Lower leg skin (tissue), 4 donors: ENCODE results near the gene ANO6. TPM values are rescaled to one million over a fixed set of nuclear protein-coding genes. Genes with fewer than 3 reads are reported as not detected.

Source experiments
- DNase-seq, 2 donors: peaks; one replicate each; pipeline ENCODE4 v3.0.0-alpha.2; 2019; ENCODE audit warnings: low spot score in 2 of 2
- H3K4me3 ChIP-seq: fragments of 200-600 bp; sonication (generic); 2 replicates; pipeline ENCODE4 v1.5.1; 2017; ENCODE audit warnings: mild to moderate bottlenecking, low read depth; ENCODE audit not compliant: poor library complexity, severe bottlenecking
- POLR2A ChIP-seq, 2 donors: fragments of 450-650 bp; IDR thresholded peaks; one replicate each; pipeline ENCODE4 v1.6.1; 2016 to 2017; ENCODE audit warnings: antibody characterized with exemption in 2 of 2, mild to moderate bottlenecking in 1 of 2, moderate library complexity in 1 of 2
- WGBS, 2 donors: methylation state at CpG; one replicate each; pipeline ENCODE4 v1.1.5; 2018; 5-methylcytosine and 5-hydroxymethylcytosine counted together
- intact Hi-C: fragments of 100-400 bp; cut with DNase I; formaldehyde crosslinking; loops from one replicate; pipeline ENCODE4 v1.15.0; 2023; ENCODE audit warnings: low total_unique reads
- total RNA-seq, 4 donors: library from RNA; depleted of rRNA; stranded (reverse); fragments of >200 nt; gene quantifications; one replicate each; pipeline ENCODE4 v1.1.0, GENCODE V29; 2016
- TF ChIP-seq, protein P1 (sequence below), 3 donors: fragments of 450-650 bp; IDR thresholded peaks; one replicate each; pipeline ENCODE4 v1.5.1; 2016; ENCODE audit warnings: antibody characterized with exemption in 3 of 3, mild to moderate bottlenecking in 3 of 3, moderate library complexity in 2 of 3

Gene ANO6
- total RNA-seq, 4 donors from 2014 or later, result 36.3 to 41.1 (median 38.9) TPM

DNA sequence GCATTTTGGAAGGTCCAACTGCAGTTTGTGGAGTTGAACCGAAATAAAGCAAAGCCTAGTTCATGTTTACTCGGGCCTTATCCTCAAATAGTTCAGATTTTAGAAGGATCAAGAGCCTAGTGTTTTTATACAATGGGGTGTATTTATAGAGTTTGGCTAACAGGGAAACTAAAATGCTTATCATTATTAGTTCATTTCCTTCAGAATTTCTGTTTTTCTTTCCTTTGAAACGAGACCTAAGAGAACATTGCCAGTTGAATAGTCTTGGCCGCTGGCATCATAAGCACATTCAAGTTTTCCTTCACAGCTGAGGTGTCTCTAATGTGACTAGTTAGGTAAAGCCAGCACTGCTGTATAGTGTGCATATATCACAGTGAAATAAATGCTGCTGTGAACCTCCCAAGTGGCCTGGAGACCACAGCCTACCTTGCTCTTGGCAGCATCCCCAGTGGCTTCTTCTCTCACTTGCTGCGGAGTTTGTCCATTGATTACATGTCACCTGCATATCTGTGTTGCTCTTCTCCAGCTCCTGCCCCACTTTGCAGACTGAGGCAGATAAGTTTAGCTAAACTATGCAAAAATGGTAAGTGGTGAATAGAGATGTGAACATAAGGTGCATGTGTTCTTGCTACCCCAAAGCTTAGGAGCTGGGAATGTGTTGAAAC lies 88.8 kb downstream of the ANO6 start:
- intact Hi-C loops, result no loop called here
- WGBS, 2 donors, result 57 to 60% methylated on average over 5 of the region's 5 CpGs
- H3K4me3 ChIP-seq, result no peak overlapping the region
- no peak for TF ChIP-seq POLR2A (IDR thresholded peaks at IDR 0.05)
- TF ChIP-seq, protein P1, sequence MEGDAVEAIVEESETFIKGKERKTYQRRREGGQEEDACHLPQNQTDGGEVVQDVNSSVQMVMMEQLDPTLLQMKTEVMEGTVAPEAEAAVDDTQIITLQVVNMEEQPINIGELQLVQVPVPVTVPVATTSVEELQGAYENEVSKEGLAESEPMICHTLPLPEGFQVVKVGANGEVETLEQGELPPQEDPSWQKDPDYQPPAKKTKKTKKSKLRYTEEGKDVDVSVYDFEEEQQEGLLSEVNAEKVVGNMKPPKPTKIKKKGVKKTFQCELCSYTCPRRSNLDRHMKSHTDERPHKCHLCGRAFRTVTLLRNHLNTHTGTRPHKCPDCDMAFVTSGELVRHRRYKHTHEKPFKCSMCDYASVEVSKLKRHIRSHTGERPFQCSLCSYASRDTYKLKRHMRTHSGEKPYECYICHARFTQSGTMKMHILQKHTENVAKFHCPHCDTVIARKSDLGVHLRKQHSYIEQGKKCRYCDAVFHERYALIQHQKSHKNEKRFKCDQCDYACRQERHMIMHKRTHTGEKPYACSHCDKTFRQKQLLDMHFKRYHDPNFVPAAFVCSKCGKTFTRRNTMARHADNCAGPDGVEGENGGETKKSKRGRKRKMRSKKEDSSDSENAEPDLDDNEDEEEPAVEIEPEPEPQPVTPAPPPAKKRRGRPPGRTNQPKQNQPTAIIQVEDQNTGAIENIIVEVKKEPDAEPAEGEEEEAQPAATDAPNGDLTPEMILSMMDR (IDR thresholded peaks at IDR 0.05), result no peak
- no peak for DNase-seq

DNA sequence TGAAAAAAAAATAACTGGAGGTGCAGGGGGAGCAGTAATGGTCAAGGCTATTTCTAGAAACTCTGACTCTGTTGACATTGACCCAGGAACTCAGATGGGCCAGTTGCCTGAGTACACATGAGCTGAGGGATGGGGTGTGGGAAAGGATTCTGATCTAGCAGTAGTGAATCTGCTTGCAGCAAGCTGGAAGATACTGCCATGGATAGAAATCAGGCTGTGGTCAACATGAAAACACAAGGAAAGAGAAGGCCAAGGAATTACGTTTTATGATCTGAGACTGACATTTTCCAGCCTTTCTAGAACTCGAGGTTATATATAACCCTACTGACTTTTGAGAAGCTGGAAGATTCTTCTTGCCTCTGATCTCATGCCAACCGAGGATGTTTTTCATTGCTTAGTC lies 90.0 kb downstream of the ANO6 start:
- intact Hi-C loops, result no loop called here
- WGBS, 2 donors, result 54 to 74% methylated on average over 3 of the region's 3 CpGs
- H3K4me3 ChIP-seq, result no peak overlapping the region
- TF ChIP-seq, protein P1 (IDR thresholded peaks at IDR 0.05), result no peak
- TF ChIP-seq POLR2A (IDR thresholded peaks at IDR 0.05), result no peak
- DNase-seq, result no peak

DNA sequence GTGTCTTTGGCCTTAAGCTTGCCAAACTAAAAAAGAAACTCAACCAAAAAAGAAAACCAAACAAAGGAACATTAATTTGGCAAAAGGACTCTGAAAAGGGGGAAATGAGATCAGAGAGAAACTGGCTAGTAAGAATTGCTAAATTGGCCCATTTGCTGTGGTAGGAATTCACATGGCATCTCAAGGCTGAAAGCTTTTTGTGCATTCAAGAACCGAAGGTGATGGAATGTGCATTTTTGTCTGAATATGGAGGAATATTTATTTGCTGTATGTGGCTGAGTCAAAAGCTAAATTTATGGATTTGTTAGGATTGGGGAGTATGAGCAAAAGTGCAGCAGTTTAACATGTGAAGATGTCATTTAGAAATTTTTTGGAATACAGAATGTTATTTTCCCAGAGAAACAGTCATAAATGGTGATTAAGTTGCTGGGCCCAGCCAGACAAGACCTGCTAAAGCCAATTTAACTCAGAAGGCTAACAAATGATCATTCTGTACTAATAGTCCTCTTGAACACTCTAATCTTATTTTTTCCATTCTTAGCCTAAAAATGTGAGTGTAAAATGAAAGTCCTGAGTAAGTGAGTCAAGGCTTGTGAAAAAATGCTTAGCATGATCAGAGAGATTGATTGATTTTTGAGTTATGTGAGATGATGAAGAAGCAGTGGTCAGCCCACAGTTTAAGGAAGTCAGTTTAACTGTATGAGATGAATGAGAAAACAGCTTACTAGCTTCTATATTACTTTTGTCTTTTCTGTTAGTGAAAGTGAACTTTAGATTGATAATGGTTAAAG lies 94.1 kb downstream of the ANO6 start:
- no peak overlapping the region for H3K4me3 ChIP-seq
- 53 to 56% methylated on average over 1 of the region's 1 CpG for WGBS, 2 donors
- intact Hi-C loops, result no loop called here
- TF ChIP-seq, protein P1 (IDR thresholded peaks at IDR 0.05), result no peak
- TF ChIP-seq POLR2A (IDR thresholded peaks at IDR 0.05), result no peak
- no peak for DNase-seq

DNA sequence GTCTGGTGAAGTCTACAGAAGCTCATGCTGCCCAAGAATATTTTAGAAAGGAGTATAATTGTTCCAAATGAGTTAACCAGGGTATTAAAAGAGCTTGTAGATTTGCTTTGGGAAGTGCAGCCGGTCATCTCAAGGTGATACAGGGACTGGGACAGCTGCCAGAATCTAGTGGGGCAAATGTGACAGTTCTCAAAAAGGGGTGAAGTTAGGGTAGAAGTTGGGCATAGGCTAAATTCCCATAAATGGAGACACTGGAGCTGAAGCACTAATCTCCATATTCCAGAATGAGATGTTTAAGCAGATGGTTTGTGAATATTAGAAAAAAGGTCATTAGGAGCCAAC lies 94.7 kb downstream of the ANO6 start:
- WGBS, 2 donors, result 69 to 81% methylated on average over 1 of the region's 1 CpG
- TF ChIP-seq, protein P1 (IDR thresholded peaks at IDR 0.05), result no peak
- TF ChIP-seq POLR2A (IDR thresholded peaks at IDR 0.05), result no peak
- no peak overlapping the region for H3K4me3 ChIP-seq
- intact Hi-C loops, result no loop called here
- no peak for DNase-seq

DNA sequence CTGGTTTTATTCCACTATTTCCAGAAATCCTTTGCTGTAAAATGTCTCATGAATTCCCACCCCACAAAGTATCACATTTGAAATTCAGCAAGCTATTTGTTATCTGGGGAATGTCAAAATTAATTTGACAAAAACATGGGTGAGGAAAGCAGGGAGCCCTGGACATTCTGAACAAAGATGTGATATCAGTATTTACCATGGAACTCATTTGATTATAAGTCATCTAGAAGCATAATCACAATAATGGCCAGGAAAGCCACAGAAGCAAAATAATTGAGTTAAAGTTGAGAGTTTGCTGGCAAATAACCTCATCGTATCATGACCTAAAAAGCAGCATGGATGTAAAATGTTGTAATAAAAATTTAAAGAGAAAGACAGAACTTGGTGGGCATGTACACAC lies 96.1 kb downstream of the ANO6 start:
- no peak for DNase-seq
- intact Hi-C loops, result no loop called here
- no peak overlapping the region for H3K4me3 ChIP-seq
- WGBS, 2 donors, result 79 to 85% methylated on average over 1 of the region's 1 CpG
- TF ChIP-seq, protein P1 (IDR thresholded peaks at IDR 0.05), result no peak
- TF ChIP-seq POLR2A (IDR thresholded peaks at IDR 0.05), result no peak
